ENCODE results near the gene VIT.

Gene VIT
- total RNA-seq, result 0 reads per million in 2 donors

GRCh38 chr2:36696533-36696932 is at the start of gene VIT:
TSS of gene VIT (plus strand) at chr2:36696707. CDS start at chr2:36716371, 19,664 bp downstream.
- no peak for DNase-seq

- DNase-seq, result no peak
These were observed 46.3 kb upstream of the VIT start for GRCh38 chr2:36650031-36650829.

- no peak for DNase-seq
These were observed 43.4 kb upstream of the VIT start for GRCh38 chr2:36653155-36653554.

- no peak for DNase-seq
These were observed 42.4 kb upstream of the VIT start for GRCh38 chr2:36653967-36654694.

- no peak for DNase-seq
These were observed 41.1 kb upstream of the VIT start for GRCh38 chr2:36655453-36655852.

GRCh38 chr2:36657703-36658102 is 38.8 kb upstream of the VIT start:
- no peak for DNase-seq

- DNase-seq, result no peak
These were observed 38.2 kb upstream of the VIT start for GRCh38 chr2:36658277-36658748.

GRCh38 chr2:36659218-36659617 is 37.3 kb upstream of the VIT start:
- DNase-seq, result no peak

GRCh38 chr2:36659872-36660312 is 36.6 kb upstream of the VIT start:
- DNase-seq, result no peak

GRCh38 chr2:36662638-36663037 is 33.9 kb upstream of the VIT start:
- no peak for DNase-seq

GRCh38 chr2:36663295-36663694 is 33.2 kb upstream of the VIT start:
- DNase-seq, result no peak

- DNase-seq, result no peak
These were observed 32.4 kb upstream of the VIT start for GRCh38 chr2:36663851-36664695.

GRCh38 chr2:36664696-36665076 is 31.8 kb upstream of the VIT start:
- DNase-seq, result no peak

- DNase-seq, result no peak
These were observed 28.6 kb upstream of the VIT start for GRCh38 chr2:36667931-36668330.

- no peak for DNase-seq
These were observed 25.5 kb upstream of the VIT start for GRCh38 chr2:36670881-36671595.

- no peak for DNase-seq
These were observed 24.8 kb upstream of the VIT start for GRCh38 chr2:36671731-36672130.

GRCh38 chr2:36672199-36672598 is 24.3 kb upstream of the VIT start:
- no peak for DNase-seq

GRCh38 chr2:36675579-36676282 is 20.8 kb upstream of the VIT start:
- DNase-seq, result no peak

- no peak for DNase-seq
These were observed 20.1 kb upstream of the VIT start for GRCh38 chr2:36676364-36676763.

GRCh38 chr2:36677386-36677785 is 19.1 kb upstream of the VIT start:
- DNase-seq, result no peak

- DNase-seq, result no peak
These were observed 18.4 kb upstream of the VIT start for GRCh38 chr2:36677996-36678605.

All from T-helper 9 cell (primary cell).